Endodermal cell (in vitro differentiated cells): ENCODE data around the gene IGFN1. TPM values are rescaled to one million over a fixed set of nuclear protein-coding genes. Genes with fewer than 3 reads are reported as not detected.

Experiments used
- DNase-seq: peaks from one replicate; pipeline ENCODE4 v3.0.0-alpha.2; 2017
- H3K27ac ChIP-seq: 2 replicates; pipeline ENCODE4 v1.5.1; 2013; ENCODE audit warnings: mild to moderate bottlenecking, low read depth, low read length, moderate library complexity
- H3K27me3 ChIP-seq: 2 replicates; pipeline ENCODE4 v1.6.1; 2013; ENCODE audit warnings: mild to moderate bottlenecking, low read length, moderate library complexity; ENCODE audit not compliant: insufficient read depth, control insufficient read depth, poor library complexity, severe bottlenecking
- H3K36me3 ChIP-seq: 2 replicates; pipeline ENCODE4 v1.7.0; 2013; ENCODE audit warnings: mild to moderate bottlenecking, low read length, moderate library complexity; ENCODE audit not compliant: control insufficient read depth, insufficient read depth
- H3K4me1 ChIP-seq: one replicate; pipeline ENCODE4 v1.7.0; 2013; ENCODE audit warnings: low read length; ENCODE audit not compliant: control insufficient read depth, insufficient read depth
- H3K4me3 ChIP-seq: 2 replicates; pipeline ENCODE4 v1.5.1; 2013; ENCODE audit warnings: mild to moderate bottlenecking, low read length, moderate library complexity
- H3K9ac ChIP-seq: 2 replicates; pipeline ENCODE4 v1.6.1; 2013; ENCODE audit warnings: mild to moderate bottlenecking, low read length, moderate library complexity; ENCODE audit not compliant: poor library complexity, severe bottlenecking; ENCODE audit errors: extremely low read depth
- H3K9me3 ChIP-seq: 2 replicates; pipeline ENCODE4 v1.6.1; 2013; ENCODE audit warnings: mild to moderate bottlenecking, low read length, moderate library complexity; ENCODE audit not compliant: control insufficient read depth
- H3K27ac Mint-ChIP-seq: 2 replicates; pipeline ENCODE4 v1.8.0; 2020; ENCODE audit warnings: mixed read lengths
- H3K27me3 Mint-ChIP-seq: 2 replicates; pipeline ENCODE4 v1.8.0; 2021; ENCODE audit warnings: mild to moderate bottlenecking, mixed read lengths; ENCODE audit not compliant: insufficient read depth
- H3K36me3 Mint-ChIP-seq: 2 replicates; pipeline ENCODE4 v1.8.0; 2020; ENCODE audit warnings: low read depth, mixed read lengths
- H3K4me1 Mint-ChIP-seq: 2 replicates; pipeline ENCODE4 v1.8.0; 2020; ENCODE audit warnings: mixed read lengths
- H3K4me3 Mint-ChIP-seq: 2 replicates; pipeline ENCODE4 v1.8.0; 2020; ENCODE audit warnings: mild to moderate bottlenecking, moderate library complexity, mixed read lengths
- H3K9me3 Mint-ChIP-seq: 2 replicates; pipeline ENCODE4 v1.8.0; 2020; ENCODE audit warnings: mild to moderate bottlenecking, mixed read lengths
- WGBS, 2 experiments: methylation state at CpG; one replicate each; pipeline versions ENCODE4 v1.1.5 to v1.1.7; 2013; ENCODE audit warnings: missing lambda C conversion rate in 2 of 2, mixed read lengths in 1 of 2; ENCODE audit not compliant: insufficient coverage in 1 of 2, insufficient read length in 1 of 2; 5-methylcytosine and 5-hydroxymethylcytosine counted together
- total RNA-seq, 2 donors: library from RNA; stranded (reverse); fragmentation: NEBNext Ultra II Directional in 1 of 2; extraction: Animal tissue kit (Norgen Biotek cat#: 25700) in 1 of 2; gene quantifications; 2 replicates in 1 of 2; 3 replicates in 1 of 2; pipeline ENCODE4 v1.2.1, GENCODE V29; 2021
- TF ChIP-seq, protein P1 (sequence below): fragments of 200-600 bp; sonication (generic); conservative IDR thresholded peaks from 2 replicates; pipeline ENCODE4 v1.5.0; 2021; ENCODE audit warnings: antibody characterized with exemption, mild to moderate bottlenecking

IGFN1 gene
- total RNA-seq, 2 donors from 2014 or later = not detected

GRCh38 chr1:201194046-201194445 is 3.4 kb downstream of the IGFN1 start:
- Histone ChIP-seq H3K27me3 (peaks cover 9% of the 10 kb centered on the region), H3K9ac (no peak overlapping the region), H3K9me3 (no peaks in the 10 kb centered on the region), H3K36me3 (no peaks in the 10 kb centered on the region), H3K27ac (no peak overlapping the region), H3K4me3 (no peak overlapping the region), H3K4me1 (no peaks in the 10 kb centered on the region)
- H3K9me3 Mint-ChIP-seq = no peaks in the 10 kb centered on the region
- no peak overlapping the region for H3K27ac Mint-ChIP-seq
- TF ChIP-seq, protein P1, sequence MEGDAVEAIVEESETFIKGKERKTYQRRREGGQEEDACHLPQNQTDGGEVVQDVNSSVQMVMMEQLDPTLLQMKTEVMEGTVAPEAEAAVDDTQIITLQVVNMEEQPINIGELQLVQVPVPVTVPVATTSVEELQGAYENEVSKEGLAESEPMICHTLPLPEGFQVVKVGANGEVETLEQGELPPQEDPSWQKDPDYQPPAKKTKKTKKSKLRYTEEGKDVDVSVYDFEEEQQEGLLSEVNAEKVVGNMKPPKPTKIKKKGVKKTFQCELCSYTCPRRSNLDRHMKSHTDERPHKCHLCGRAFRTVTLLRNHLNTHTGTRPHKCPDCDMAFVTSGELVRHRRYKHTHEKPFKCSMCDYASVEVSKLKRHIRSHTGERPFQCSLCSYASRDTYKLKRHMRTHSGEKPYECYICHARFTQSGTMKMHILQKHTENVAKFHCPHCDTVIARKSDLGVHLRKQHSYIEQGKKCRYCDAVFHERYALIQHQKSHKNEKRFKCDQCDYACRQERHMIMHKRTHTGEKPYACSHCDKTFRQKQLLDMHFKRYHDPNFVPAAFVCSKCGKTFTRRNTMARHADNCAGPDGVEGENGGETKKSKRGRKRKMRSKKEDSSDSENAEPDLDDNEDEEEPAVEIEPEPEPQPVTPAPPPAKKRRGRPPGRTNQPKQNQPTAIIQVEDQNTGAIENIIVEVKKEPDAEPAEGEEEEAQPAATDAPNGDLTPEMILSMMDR = no peak
- 94 to 100% methylated on average over 5 to 6 of the region's 6 CpGs for WGBS, 2 experiments
- no peak for DNase-seq
- H3K36me3 Mint-ChIP-seq = no peaks in the 10 kb centered on the region
- peaks cover 14% of the 10 kb centered on the region for H3K4me1 Mint-ChIP-seq
- H3K4me3 Mint-ChIP-seq = no peak overlapping the region
- H3K27me3 Mint-ChIP-seq = peaks cover 14% of the 10 kb centered on the region

DNA sequence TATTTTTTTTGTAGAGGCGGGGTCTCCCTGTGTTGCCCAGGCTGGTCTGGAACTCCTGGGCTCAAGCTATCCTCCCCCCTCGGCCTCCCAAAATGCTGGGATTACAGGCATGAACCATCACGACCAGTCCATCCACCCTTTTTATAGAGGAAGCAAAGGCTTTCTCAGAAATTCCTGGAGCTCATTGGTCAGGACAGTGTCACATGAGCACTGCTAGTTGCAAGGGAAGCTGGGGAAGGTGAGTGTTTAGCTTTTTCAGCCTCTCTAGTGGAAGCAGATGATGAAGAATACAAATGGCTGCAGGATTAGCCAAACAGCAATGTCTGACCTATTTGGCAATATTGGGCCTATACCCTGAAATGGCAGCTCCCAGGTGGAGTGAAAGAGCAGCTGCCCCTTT is 8.0 kb downstream of the IGFN1 start:
- TF ChIP-seq, protein P1 = no peak
- Histone ChIP-seq H3K4me1 (no peaks in the 10 kb centered on the region), H3K4me3 (no peak overlapping the region), H3K9me3 (no peaks in the 10 kb centered on the region), H3K27ac (no peak overlapping the region), H3K36me3 (no peaks in the 10 kb centered on the region), H3K27me3 (peaks cover 7% of the 10 kb centered on the region), H3K9ac (no peak overlapping the region)
- no peaks in the 10 kb centered on the region for H3K36me3 Mint-ChIP-seq
- no peak for DNase-seq
- H3K4me1 Mint-ChIP-seq = no peaks in the 10 kb centered on the region
- H3K27ac Mint-ChIP-seq = no peak overlapping the region
- WGBS, 2 experiments = 89 to 95% methylated on average over 1 to 3 of the region's 3 CpGs
- no peak overlapping the region for H3K4me3 Mint-ChIP-seq
- H3K9me3 Mint-ChIP-seq = no peaks in the 10 kb centered on the region
- peaks cover 2% of the 10 kb centered on the region for H3K27me3 Mint-ChIP-seq

DNA sequence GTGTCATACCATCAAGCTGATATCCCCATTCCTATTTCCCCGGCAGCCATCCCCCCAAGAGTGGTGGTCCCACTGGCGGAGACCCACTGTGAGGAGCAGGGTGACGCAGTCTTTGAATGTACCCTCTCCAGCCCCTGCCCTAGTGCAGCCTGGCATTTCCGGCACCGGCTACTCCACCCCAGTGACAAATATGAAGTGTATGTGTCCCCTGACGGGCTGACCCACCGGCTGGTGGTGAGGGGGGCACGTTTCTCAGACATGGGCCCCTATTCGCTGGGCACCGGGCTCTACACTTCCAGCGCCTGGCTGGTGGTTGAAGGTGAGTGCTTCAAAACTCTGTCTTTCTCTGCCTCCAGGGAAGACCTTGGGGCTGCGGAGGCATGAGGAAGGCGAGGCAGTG is 14.4 kb downstream of the IGFN1 start:
- Histone ChIP-seq H3K9me3 (no peaks in the 10 kb centered on the region), H3K4me3 (no peak overlapping the region), H3K36me3 (no peaks in the 10 kb centered on the region), H3K9ac (no peak overlapping the region), H3K27ac (no peak overlapping the region), H3K4me1 (no peaks in the 10 kb centered on the region), H3K27me3 (peaks cover 35% of the 10 kb centered on the region)
- no peaks in the 10 kb centered on the region for H3K36me3 Mint-ChIP-seq
- 90 to 100% methylated on average over 3 to 13 of the region's 13 CpGs for WGBS, 2 experiments
- H3K27me3 Mint-ChIP-seq = peaks cover 23% of the 10 kb centered on the region
- H3K9me3 Mint-ChIP-seq = no peaks in the 10 kb centered on the region
- DNase-seq = no peak
- no peak overlapping the region for H3K27ac Mint-ChIP-seq
- TF ChIP-seq, protein P1 = no peak
- H3K4me1 Mint-ChIP-seq = no peaks in the 10 kb centered on the region
- H3K4me3 Mint-ChIP-seq = no peak overlapping the region
